HG03135 (cell line): ENCODE measurements around the gene TF.
"Not testable (repeated sequence)": the region's sequence is repeated elsewhere in the genome, so short reads cannot be mapped to it uniquely, and the experiment has no call there.

Source experiments
- ATAC-seq: cut with Tn5 transposase; IDR thresholded peaks from one replicate; pipeline ENCODE4 v1.9.1; 2021; ENCODE audit warnings: mild to moderate bottlenecking, moderate library complexity; ENCODE audit not compliant: unreplicated experiment

The TF gene

GRCh38 chr3:133763797-133764683, 17.8 kb downstream of the TF start:
- ATAC-seq, result no peak

GRCh38 chr3:133765256-133765655, 19.1 kb downstream of the TF start:
- ATAC-seq, result no peak

- no peak for ATAC-seq
Observed at GRCh38 chr3:133767607-133768006, 21.4 kb downstream of the TF start.

GRCh38 chr3:133769536-133769935, 23.3 kb downstream of the TF start:
- no peak for ATAC-seq

GRCh38 chr3:133773732-133774131, 27.5 kb downstream of the TF start:
- ATAC-seq, result no peak

- ATAC-seq, result no peak
Observed at GRCh38 chr3:133775309-133775708, 29.1 kb downstream of the TF start.

- ATAC-seq, result no peak
Observed at GRCh38 chr3:133775835-133776234, 29.6 kb downstream of the TF start.

GRCh38 chr3:133776794-133777438, 30.7 kb downstream of the TF start:
- no peak for ATAC-seq

GRCh38 chr3:133777807-133778568, 31.8 kb downstream of the TF start:
- ATAC-seq, result no peak

- ATAC-seq, result no peak
Observed at GRCh38 chr3:133779626-133780203, 33.5 kb downstream of the TF start.

GRCh38 chr3:133780756-133781155, 34.6 kb downstream of the TF start:
- not testable (repeated sequence) for ATAC-seq

GRCh38 chr3:133781570-133781969, 35.4 kb downstream of the TF start:
- ATAC-seq, result no peak

GRCh38 chr3:133782454-133782853, 36.3 kb downstream of the TF start:
- ATAC-seq, result no peak

GRCh38 chr3:133783762-133784161, 37.6 kb downstream of the TF start:
- ATAC-seq, result no peak

- ATAC-seq, result no peak
Observed at GRCh38 chr3:133788024-133788423, 41.8 kb downstream of the TF start.

GRCh38 chr3:133792171-133792763, 46.1 kb downstream of the TF start:
- no peak for ATAC-seq

- ATAC-seq, result no peak
Observed at GRCh38 chr3:133797396-133798105, 51.4 kb downstream of the TF start.

- ATAC-seq, result no peak
Observed at GRCh38 chr3:133799794-133800585, 53.8 kb downstream of the TF start.

GRCh38 chr3:133803469-133803868, 57.3 kb downstream of the TF start:
- no peak for ATAC-seq
